HepG2 (cell line): Measurements from ENCODE around the gene SCN9A. TPM values are rescaled to one million over a fixed set of nuclear protein-coding genes. Genes with fewer than 3 reads are reported as not detected.

Experiments used
- ATF7 ChIP-seq, 2 experiments: fragments of 450-650 bp in 1 of 2; sonication (generic) in 1 of 2; formaldehyde crosslinking in 1 of 2; IDR thresholded peaks; 2 replicates each; pipeline versions ENCODE4 v1.4.0 to v1.6.1; 2016 to 2020; ENCODE audit warnings: antibody characterized with exemption in 1 of 2, mild to moderate bottlenecking in 1 of 2, missing genetic modification reagents in 1 of 2
- CTCF ChIP-seq: sonication (generic); formaldehyde crosslinking; IDR thresholded peaks from 2 replicates; pipeline ENCODE4 v1.5.0; 2020; ENCODE audit warnings: mild to moderate bottlenecking, missing genetic modification reagents, moderate library complexity
- HMGA1 ChIP-seq: sonication (generic); formaldehyde crosslinking; conservative IDR thresholded peaks from 2 replicates; pipeline ENCODE4 v1.4.0; 2020; ENCODE audit warnings: missing genetic modification reagents
- HNF1B ChIP-seq: sonication (generic); formaldehyde crosslinking; IDR thresholded peaks from 2 replicates; pipeline ENCODE4 v1.5.1; 2020; ENCODE audit warnings: mild to moderate bottlenecking, moderate library complexity, missing genetic modification reagents
- ISL2 ChIP-seq: sonication (generic); formaldehyde crosslinking; IDR thresholded peaks from 2 replicates; pipeline ENCODE4 v1.5.0; 2020; ENCODE audit warnings: missing genetic modification reagents
- KDM6A ChIP-seq: IDR thresholded peaks from 2 replicates; pipeline ENCODE4 v1.6.1; 2016; ENCODE audit warnings: low read depth
- KLF9 ChIP-seq: IDR thresholded peaks from 2 replicates; pipeline ENCODE4 v1.6.1; 2016; ENCODE audit warnings: low read depth
- MBD4 ChIP-seq: IDR thresholded peaks from 2 replicates; pipeline ENCODE4 v1.6.1; 2012; ENCODE audit warnings: low read length, inconsistent platforms, borderline replicate concordance
- MIXL1 ChIP-seq: IDR thresholded peaks from 2 replicates; pipeline ENCODE4 v1.6.1; 2016
- MTF2 ChIP-seq: sonication (generic); formaldehyde crosslinking; IDR thresholded peaks from 2 replicates; pipeline ENCODE4 v1.5.0; 2020; ENCODE audit warnings: missing genetic modification reagents, borderline replicate concordance
- NFYB ChIP-seq: sonication (generic); formaldehyde crosslinking; IDR thresholded peaks from 2 replicates; pipeline ENCODE4 v1.4.0; 2020; ENCODE audit warnings: missing genetic modification reagents
- PHF21A ChIP-seq: sonication (generic); formaldehyde crosslinking; IDR thresholded peaks from 2 replicates; pipeline ENCODE4 v1.5.0; 2020; ENCODE audit warnings: mild to moderate bottlenecking, missing genetic modification reagents
- RFX5 ChIP-seq: IDR thresholded peaks from 2 replicates; pipeline ENCODE4 v1.6.1; 2011; ENCODE audit warnings: low read depth, low read length, improper control_type of control experiment
- RORA ChIP-seq: sonication (generic); formaldehyde crosslinking; IDR thresholded peaks from 2 replicates; pipeline ENCODE4 v1.5.0; 2020; ENCODE audit warnings: mild to moderate bottlenecking, missing genetic modification reagents, moderate library complexity
- SAFB2 ChIP-seq: sonication (generic); formaldehyde crosslinking; IDR thresholded peaks from 2 replicates; pipeline ENCODE4 v1.5.1; 2020; ENCODE audit warnings: missing genetic modification reagents, low read depth, mild to moderate bottlenecking, borderline replicate concordance
- SAP130 ChIP-seq: IDR thresholded peaks from 2 replicates; pipeline ENCODE4 v1.6.1; 2016; ENCODE audit warnings: low read depth
- TRAFD1 ChIP-seq: sonication (generic); formaldehyde crosslinking; IDR thresholded peaks from 2 replicates; pipeline ENCODE4 v1.5.1; 2020; ENCODE audit warnings: missing genetic modification reagents, mild to moderate bottlenecking, borderline replicate concordance
- ZNF10 ChIP-seq: sonication (generic); formaldehyde crosslinking; IDR thresholded peaks from 2 replicates; pipeline ENCODE4 v1.4.0; 2020; ENCODE audit warnings: mild to moderate bottlenecking, low read depth, missing genetic modification reagents, borderline replicate concordance
- ZNF296 ChIP-seq: sonication (generic); formaldehyde crosslinking; conservative IDR thresholded peaks from 2 replicates; pipeline ENCODE4 v1.5.0; 2020; ENCODE audit warnings: mild to moderate bottlenecking, missing genetic modification reagents
- ZNF543 ChIP-seq: sonication (generic); formaldehyde crosslinking; IDR thresholded peaks from 2 replicates; pipeline ENCODE4 v1.4.0; 2020; ENCODE audit warnings: mild to moderate bottlenecking, missing genetic modification reagents
- ZNF570 ChIP-seq: sonication (generic); formaldehyde crosslinking; IDR thresholded peaks from 2 replicates; pipeline ENCODE4 v1.4.0; 2020; ENCODE audit warnings: mild to moderate bottlenecking, missing genetic modification reagents, borderline replicate concordance
- polyA plus RNA-seq, 8 experiments: library from polyadenylated mRNA; depleted of rRNA in 3 of 8; stranded (reverse) in 7 of 8; unstranded in 1 of 8; fragments of >200 nt; fragmentation: Illumina TruSeq in 4 of 8; extraction: Trizol in 4 of 8; gene quantifications; 2 replicates each; pipeline versions ENCODE4 v1.2.1 to v1.2.3, GENCODE V29; 2011 to 2016; ENCODE audit warnings: low read depth in 4 of 8, missing spikeins in 1 of 8, mixed read lengths in 1 of 8; ENCODE audit not compliant: insufficient read depth in 1 of 8
- total RNA-seq, 5 experiments: library from RNA; depleted of rRNA; stranded (reverse); fragments of >200 nt; fragmentation: Illumina TruSeq; extraction: Trizol; gene quantifications; 2 replicates each; pipeline ENCODE4 v1.2.3, GENCODE V29; 2016; ENCODE audit warnings: low read depth in 1 of 5
- TF ChIP-seq, protein P1 (sequence below): IDR thresholded peaks from 2 replicates; pipeline ENCODE4 v1.6.1; 2016; ENCODE audit warnings: low read depth
- TF ChIP-seq, protein P2 (sequence below): sonication (generic); formaldehyde crosslinking; IDR thresholded peaks from 2 replicates; pipeline ENCODE4 v1.8.1; 2023; ENCODE audit warnings: missing genetic modification reagents, inconsistent platforms, borderline replicate concordance
- TF ChIP-seq, protein P3 (sequence below): sonication (generic); formaldehyde crosslinking; IDR thresholded peaks from 2 replicates; pipeline ENCODE4 v1.5.0; 2020; ENCODE audit warnings: missing genetic modification reagents

Gene SCN9A
- total and polyA plus RNA-seq, 2 of the 13 experiments (the other 11 are each of a cell fraction or from before 2014, with no cell fraction given) = 15.3 to 24.3 TPM

DNA sequence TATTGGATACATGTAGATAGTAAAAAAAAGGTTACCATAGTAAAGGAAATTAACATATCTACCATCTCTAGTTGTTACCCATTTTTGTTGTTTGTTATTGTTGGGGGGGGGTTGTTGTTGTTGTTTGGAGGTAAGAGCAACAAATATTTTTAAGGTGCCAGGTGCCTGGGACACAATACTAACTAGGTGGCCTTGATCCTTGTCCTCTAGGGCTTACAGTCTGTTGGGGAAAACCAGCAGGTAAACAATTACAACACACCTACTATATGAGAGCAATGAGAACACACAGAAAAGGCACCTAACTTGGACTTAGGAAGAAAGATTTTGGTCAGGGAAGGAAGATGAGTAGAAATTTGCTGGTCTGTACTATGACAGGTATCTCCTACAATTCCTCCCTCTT is 46.3 kb downstream of the SCN9A start (continued):
- TF ChIP-seq HNF1B (peak; percentile 67), ZNF570 (CRISPR knock-in tag) (no peak), NFYB (CRISPR knock-in tag) (no peak), PHF21A (CRISPR knock-in tag) (no peak), ZNF296 (CRISPR knock-in tag) (no peak), MBD4 (no peak), ATF7 (IDR thresholded peaks at IDR 0.05) (no peak), ATF7 (CRISPR knock-in tag; IDR thresholded peaks at IDR 0.05) (no peak), RORA (CRISPR knock-in tag) (no peak), KDM6A (CRISPR knock-in tag) (peak; percentile 62; the same call in 1 of the 2 replicates), KLF9 (no peak), SAP130 (CRISPR knock-in tag) (peak; percentile 48; the same call in 1 of the 2 replicates), RFX5 (no peak), TRAFD1 (CRISPR knock-in tag) (no peak), ISL2 (peak; percentile 79; the same call in 1 of the 2 replicates), HMGA1 (CRISPR knock-in tag) (no peak), SAFB2 (CRISPR knock-in tag) (no peak), CTCF (CRISPR knock-in tag) (peak; percentile 25; the same call in 1 of the 2 replicates), MIXL1 (peak; percentile 77), ZNF10 (no peak), MTF2 (CRISPR knock-in tag) (no peak), ZNF543 (CRISPR knock-in tag) (no peak)
- TF ChIP-seq, protein P1, sequence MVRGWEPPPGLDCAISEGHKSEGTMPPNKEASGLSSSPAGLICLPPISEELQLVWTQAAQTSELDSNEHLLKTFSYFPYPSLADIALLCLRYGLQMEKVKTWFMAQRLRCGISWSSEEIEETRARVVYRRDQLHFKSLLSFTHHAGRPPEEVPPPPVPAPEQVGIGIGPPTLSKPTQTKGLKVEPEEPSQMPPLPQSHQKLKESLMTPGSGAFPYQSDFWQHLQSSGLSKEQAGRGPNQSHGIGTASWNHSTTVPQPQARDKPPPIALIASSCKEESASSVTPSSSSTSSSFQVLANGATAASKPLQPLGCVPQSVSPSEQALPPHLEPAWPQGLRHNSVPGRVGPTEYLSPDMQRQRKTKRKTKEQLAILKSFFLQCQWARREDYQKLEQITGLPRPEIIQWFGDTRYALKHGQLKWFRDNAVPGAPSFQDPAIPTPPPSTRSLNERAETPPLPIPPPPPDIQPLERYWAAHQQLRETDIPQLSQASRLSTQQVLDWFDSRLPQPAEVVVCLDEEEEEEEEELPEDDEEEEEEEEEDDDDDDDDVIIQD (CRISPR knock-in tag) = peak; percentile 99
- TF ChIP-seq, protein P2, sequence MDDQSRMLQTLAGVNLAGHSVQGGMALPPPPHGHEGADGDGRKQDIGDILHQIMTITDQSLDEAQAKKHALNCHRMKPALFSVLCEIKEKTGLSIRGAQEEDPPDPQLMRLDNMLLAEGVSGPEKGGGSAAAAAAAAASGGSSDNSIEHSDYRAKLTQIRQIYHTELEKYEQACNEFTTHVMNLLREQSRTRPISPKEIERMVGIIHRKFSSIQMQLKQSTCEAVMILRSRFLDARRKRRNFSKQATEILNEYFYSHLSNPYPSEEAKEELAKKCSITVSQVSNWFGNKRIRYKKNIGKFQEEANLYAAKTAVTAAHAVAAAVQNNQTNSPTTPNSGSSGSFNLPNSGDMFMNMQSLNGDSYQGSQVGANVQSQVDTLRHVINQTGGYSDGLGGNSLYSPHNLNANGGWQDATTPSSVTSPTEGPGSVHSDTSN (CRISPR knock-in tag) = no peak
- TF ChIP-seq, protein P3, sequence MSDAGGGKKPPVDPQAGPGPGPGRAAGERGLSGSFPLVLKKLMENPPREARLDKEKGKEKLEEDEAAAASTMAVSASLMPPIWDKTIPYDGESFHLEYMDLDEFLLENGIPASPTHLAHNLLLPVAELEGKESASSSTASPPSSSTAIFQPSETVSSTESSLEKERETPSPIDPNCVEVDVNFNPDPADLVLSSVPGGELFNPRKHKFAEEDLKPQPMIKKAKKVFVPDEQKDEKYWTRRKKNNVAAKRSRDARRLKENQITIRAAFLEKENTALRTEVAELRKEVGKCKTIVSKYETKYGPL = no peak
